HTERT RPE-1 (cell line): ENCODE data around the gene COL1A1.

Experiments used
- in situ Hi-C: fragments of 300-500 bp; cut with MboI; formaldehyde crosslinking; loops from 4 replicates; pipeline ENCODE4 v1.14.3; 2020; ENCODE audit warnings: low sequenced_read_pairs

COL1A1 gene

GRCh38 chr17:50201276-50201854 lies at the start of gene COL1A1:
TSS of gene COL1A1 (minus strand) at chr17:50201631. CDS start at chr17:50201513, 118 bp downstream.
- in situ Hi-C loops = no loop called here

- in situ Hi-C loops = no loop called here
Observed at GRCh38 chr17:50248255-50248654, 46.8 kb upstream of the COL1A1 start.

- in situ Hi-C loops = no loop called here
Observed at GRCh38 chr17:50244771-50245170, 43.3 kb upstream of the COL1A1 start.

- in situ Hi-C loops = no loop called here
Observed at GRCh38 chr17:50241431-50241830, 40.0 kb upstream of the COL1A1 start.

GRCh38 chr17:50240851-50241250 lies 39.4 kb upstream of the COL1A1 start:
- in situ Hi-C loops = no loop called here

- in situ Hi-C loops = no loop called here
Observed at GRCh38 chr17:50239937-50240336, 38.5 kb upstream of the COL1A1 start.

- in situ Hi-C loops = no loop called here
Observed at GRCh38 chr17:50238601-50239280, 37.3 kb upstream of the COL1A1 start.

- in situ Hi-C loops = no loop called here
Observed at GRCh38 chr17:50237901-50238300, 36.5 kb upstream of the COL1A1 start.

GRCh38 chr17:50234581-50234980 lies 33.1 kb upstream of the COL1A1 start:
- in situ Hi-C loops = no loop called here

- in situ Hi-C loops = no loop called here
Observed at GRCh38 chr17:50225701-50226240, 24.3 kb upstream of the COL1A1 start.

- in situ Hi-C loops = no loop called here
Observed at GRCh38 chr17:50222922-50223321, 21.5 kb upstream of the COL1A1 start.

GRCh38 chr17:50221864-50222545 lies 20.6 kb upstream of the COL1A1 start:
- in situ Hi-C loops = no loop called here

GRCh38 chr17:50221266-50221863 lies 19.9 kb upstream of the COL1A1 start:
- in situ Hi-C loops = no loop called here

- in situ Hi-C loops = no loop called here
Observed at GRCh38 chr17:50220811-50221210, 19.4 kb upstream of the COL1A1 start.

- in situ Hi-C loops = no loop called here
Observed at GRCh38 chr17:50219939-50220465, 18.6 kb upstream of the COL1A1 start.

GRCh38 chr17:50219342-50219741 lies 17.9 kb upstream of the COL1A1 start:
- in situ Hi-C loops = no loop called here

- in situ Hi-C loops = no loop called here
Observed at GRCh38 chr17:50218771-50219315, 17.4 kb upstream of the COL1A1 start.

- in situ Hi-C loops = no loop called here
Observed at GRCh38 chr17:50218071-50218759, 16.8 kb upstream of the COL1A1 start.

GRCh38 chr17:50217591-50217990 lies 16.2 kb upstream of the COL1A1 start:
- in situ Hi-C loops = no loop called here

GRCh38 chr17:50214976-50215760 lies 13.7 kb upstream of the COL1A1 start:
- in situ Hi-C loops = no loop called here
